ENCODE data around the gene MCTP2. TPM values are rescaled to one million over a fixed set of nuclear protein-coding genes. Genes with fewer than 3 reads are reported as not detected.

The MCTP2 gene
- total and polyA plus RNA-seq, 9 of the 15 experiments (the other 6 are each of a cell fraction or from before 2014, with no cell fraction given), result 0.07 TPM; not detected in 8

GRCh38 chr15:94237903-94238302, 6.5 kb downstream of the MCTP2 start:
- no peaks in the 10 kb centered on the region for H3K79me2 ChIP-seq (ENCODE audit: control insufficient read depth, insufficient read depth, low read length)
- H3K27ac ChIP-seq (ENCODE audit: extremely low read depth, low read depth, low read length), result no peak overlapping the region
- intact Hi-C loops (cut with micrococcal nuclease) (no loop called here), in situ Hi-C loops (cut with MboI) (no loop called here)
- H3K4me2 ChIP-seq (ENCODE audit: insufficient read depth, low read length), result no peak overlapping the region
- no peak overlapping the region for H3K9ac ChIP-seq (ENCODE audit: insufficient read depth in 1 of 2, low read depth in 2 of 2, low read length in 2 of 2)
- H3K9me3 ChIP-seq (replicated peaks; ENCODE audit: control insufficient read depth, insufficient read depth, low read depth, low read length), result 0 out of 2 replicates have a peak, but pooled peaks cover 2% of the 10 kb centered on the region
- no peaks in the 10 kb centered on the region for H3K27me3 ChIP-seq (ENCODE audit: control insufficient read depth in 2 of 2, insufficient read depth in 2 of 2, low read length in 2 of 2)
- H3K4me3 ChIP-seq, result no peak overlapping the region
- no peak for FAIRE-seq
- WGBS (ENCODE audit: insufficient coverage, low coverage, missing lambda C conversion rate), result 0% methylated on average over 8 of the region's 8 CpGs
- no TSS peak for BruUV-seq (replicated peaks)
- no peak overlapping the region for H2AFZ ChIP-seq (ENCODE audit: low read depth, low read length)
- no peaks in the 10 kb centered on the region for H4K20me1 ChIP-seq (replicated peaks; ENCODE audit: control insufficient read depth, insufficient read depth, low read length)
- H3K36me3 ChIP-seq (ENCODE audit: control insufficient read depth, insufficient read depth, low read length), result no peaks in the 10 kb centered on the region
- H3K4me1 ChIP-seq (replicated peaks in 1 of 2; ENCODE audit: control insufficient read depth in 2 of 2, insufficient read depth in 2 of 2, low read length in 2 of 2), result no peaks in the 10 kb centered on the region
- ATAC-seq, result no peak
- POLR2A ChIA-PET, result no interaction called here
- DNase-seq (ENCODE audit: extremely low read depth in 1 of 4, low spot score in 3 of 4), result no peak
- H3K9me1 ChIP-seq (ENCODE audit: control insufficient read depth, insufficient read depth, low read length), result no peaks in the 10 kb centered on the region
- CTCF ChIA-PET (ENCODE audit: low intra/inter-chr PET ratio), result no interaction called here
- no peak for TF ChIP-seq BACH1 (tag; IDR thresholded peaks at IDR 0.05)
- no peak for TF ChIP-seq MEF2A (IDR thresholded peaks at IDR 0.05; ENCODE audit: control insufficient read depth, low read depth, low read length)
- TF ChIP-seq DLX4 (CRISPR knock-in tag; IDR thresholded peaks at IDR 0.05), result no peak
- TF ChIP-seq ZNF239 (CRISPR knock-in tag; IDR thresholded peaks at IDR 0.05), result no peak
- no peak for TF ChIP-seq HNRNPUL1 (IDR thresholded peaks at IDR 0.05; ENCODE audit: low read length)
- no peak for TF ChIP-seq FOXJ3 (CRISPR knock-in tag; IDR thresholded peaks at IDR 0.05)
- TF ChIP-seq ELF4 (CRISPR knock-in tag; IDR thresholded peaks at IDR 0.05), result no peak
- TF ChIP-seq ATF3 (IDR thresholded peaks at IDR 0.05), result no peak
- TF ChIP-seq ATF3 (CRISPR knock-in tag; conservative IDR thresholded peaks at IDR 0.05), result no peak
- no peak for TF ChIP-seq ZNF592 (IDR thresholded peaks at IDR 0.05)
- TF ChIP-seq PKNOX1 (IDR thresholded peaks at IDR 0.05), result no peak
- TF ChIP-seq ZNF224 (CRISPR knock-in tag; IDR thresholded peaks at IDR 0.05), result no peak
- no peak for TF ChIP-seq RHOXF2B (CRISPR knock-in tag; conservative IDR thresholded peaks at IDR 0.05)
- no peak for TF ChIP-seq ASH1L (IDR thresholded peaks at IDR 0.05; ENCODE audit: borderline replicate concordance, low read depth, partially characterized antibody)
- no peak for TF ChIP-seq RNF2 (IDR thresholded peaks at IDR 0.05)
- no peak for TF ChIP-seq GTF2E2 (tag; IDR thresholded peaks at IDR 0.05)
- no peak for TF ChIP-seq U2AF2 (optimal IDR thresholded peaks at IDR 0.05; ENCODE audit: low read depth, low read length)
- TF ChIP-seq ZNF3 (CRISPR knock-in tag; IDR thresholded peaks at IDR 0.05), result no peak
- no peak for TF ChIP-seq NR2F6 (CRISPR knock-in tag; IDR thresholded peaks at IDR 0.05)
- TF ChIP-seq CXXC5 (CRISPR knock-in tag; IDR thresholded peaks at IDR 0.05), result no peak

Data from K562 (cell line).